ENCODE measurements around the gene ITFG2.

DNA sequence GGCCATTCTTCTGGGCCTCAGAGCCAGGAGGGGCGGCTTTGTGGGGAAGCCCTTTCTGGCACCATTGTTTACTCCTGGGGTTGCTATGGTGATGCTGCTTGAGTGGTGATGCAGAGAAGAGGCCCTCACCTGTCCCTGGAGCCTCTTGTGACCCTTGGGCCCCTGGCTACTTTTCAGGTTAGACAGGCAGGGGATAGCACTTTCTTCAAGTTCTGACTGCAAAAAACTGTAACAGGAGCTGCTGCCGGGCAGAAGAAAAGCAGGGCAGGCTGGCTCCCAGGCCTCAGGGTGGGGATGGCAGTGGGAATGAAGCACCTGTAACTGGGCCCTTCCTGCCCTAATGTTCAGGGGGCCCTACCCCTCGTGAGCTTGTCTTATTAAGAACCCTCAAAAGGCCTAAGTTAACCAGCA, 44.6 kb downstream of the ITFG2 start, which contains the start of gene TEX52:
- TF ChIP-seq POLR2AphosphoS5 (IDR thresholded peaks at IDR 0.05; ENCODE audit: borderline replicate concordance, low read depth, low read length) (no peak), EZH2 (IDR thresholded peaks at IDR 0.05) (no peak), FOXP2 (optimal IDR thresholded peaks at IDR 0.05; ENCODE audit: control extremely low read depth, extremely low read length, insufficient read depth) (no peak)

All from SK-N-MC (cell line).